Gastrocnemius medialis (tissue), 4 donors: ENCODE results near the gene ARHGAP15. TPM values are rescaled to one million over a fixed set of nuclear protein-coding genes. Genes with fewer than 3 reads are reported as not detected.
A peak's percentile ranks its signal among the peaks of the same experiment; 100 is the strongest.

Experiments used
- ATAC-seq, 2 donors: fragments of 150-250 bp; one replicate each; pipeline ENCODE4 v1.9.1; 2016
- DNase-seq, 2 donors: peaks; one replicate each; pipeline ENCODE4 v3.0.0-alpha.2; 2019
- H3K27ac ChIP-seq, 4 donors: fragments of 200-600 bp; sonication (generic); 1 replicate in 1 of 4; 2 replicates in 3 of 4; pipeline ENCODE4 v1.5.1; 2016 to 2018; ENCODE audit warnings: mild to moderate bottlenecking in 2 of 4, moderate library complexity in 1 of 4
- H3K27me3 ChIP-seq, 3 donors: fragments of 200-600 bp; sonication (generic) in 2 of 3; 1 replicate in 1 of 3; 2 replicates in 2 of 3; pipeline versions ENCODE4 v1.5.1 to v1.6.0; 2016 to 2019; ENCODE audit warnings: mild to moderate bottlenecking in 1 of 3, moderate library complexity in 1 of 3
- H3K36me3 ChIP-seq, 2 donors: fragments of 200-600 bp; sonication (generic) in 1 of 2; one replicate each; pipeline ENCODE4 v1.5.1; 2017 to 2018
- H3K4me1 ChIP-seq, 2 donors: fragments of 200-600 bp; sonication (generic) in 1 of 2; one replicate each; pipeline ENCODE4 v1.5.1; 2016 to 2017; ENCODE audit warnings: mild to moderate bottlenecking in 2 of 2
- H3K4me3 ChIP-seq, 4 donors: fragments of 200-600 bp; sonication (generic) in 3 of 4; 1 replicate in 1 of 4; 2 replicates in 3 of 4; pipeline ENCODE4 v1.5.1; 2016 to 2019; ENCODE audit warnings: mild to moderate bottlenecking in 2 of 4
- H3K9me3 ChIP-seq, 3 donors: fragments of 200-600 bp; sonication (generic) in 2 of 3; 1 replicate in 1 of 3; 2 replicates in 2 of 3; pipeline ENCODE4 v1.5.1; 2016 to 2019
- POLR2A ChIP-seq, 2 donors: fragments of 450-650 bp; IDR thresholded peaks; one replicate each; pipeline ENCODE4 v1.6.1; 2017; ENCODE audit warnings: antibody characterized with exemption in 2 of 2, mild to moderate bottlenecking in 2 of 2, moderate library complexity in 2 of 2
- in situ Hi-C, 4 donors: fragments of 200-750 bp; cut with MboI; loops; one replicate each; pipeline versions ENCODE4 v1.15.0 to v1.8.0; 2017; ENCODE audit warnings: low sequenced_read_pairs in 4 of 4
- intact Hi-C: fragments of 100-400 bp; cut with DNase I; formaldehyde crosslinking; loops from one replicate; pipeline ENCODE4 v1.15.1; 2023; ENCODE audit warnings: low total_unique reads
- total RNA-seq, 4 donors: library from RNA; depleted of rRNA; stranded (reverse); fragments of >200 nt; gene quantifications; one replicate each; pipeline versions ENCODE4 v1.1.0 to v1.2.3, GENCODE V29; 2016
- TF ChIP-seq, protein P1 (sequence below), 5 experiments: fragments of 450-650 bp in 3 of 5; fragments of 200-600 bp in 2 of 5; sonication (generic) in 2 of 5; IDR thresholded peaks in 4 of 5; conservative IDR thresholded peaks in 1 of 5; 1 replicate in 4 of 5; 2 replicates in 1 of 5; pipeline ENCODE4 v1.5.1; 2016 to 2019; ENCODE audit warnings: antibody characterized with exemption in 5 of 5, mild to moderate bottlenecking in 3 of 5, moderate library complexity in 3 of 5

The ARHGAP15 gene
- total RNA-seq, 4 donors from 2014 or later, result 1.2 to 3.2 (median 1.3) TPM; not detected in 1

DNA sequence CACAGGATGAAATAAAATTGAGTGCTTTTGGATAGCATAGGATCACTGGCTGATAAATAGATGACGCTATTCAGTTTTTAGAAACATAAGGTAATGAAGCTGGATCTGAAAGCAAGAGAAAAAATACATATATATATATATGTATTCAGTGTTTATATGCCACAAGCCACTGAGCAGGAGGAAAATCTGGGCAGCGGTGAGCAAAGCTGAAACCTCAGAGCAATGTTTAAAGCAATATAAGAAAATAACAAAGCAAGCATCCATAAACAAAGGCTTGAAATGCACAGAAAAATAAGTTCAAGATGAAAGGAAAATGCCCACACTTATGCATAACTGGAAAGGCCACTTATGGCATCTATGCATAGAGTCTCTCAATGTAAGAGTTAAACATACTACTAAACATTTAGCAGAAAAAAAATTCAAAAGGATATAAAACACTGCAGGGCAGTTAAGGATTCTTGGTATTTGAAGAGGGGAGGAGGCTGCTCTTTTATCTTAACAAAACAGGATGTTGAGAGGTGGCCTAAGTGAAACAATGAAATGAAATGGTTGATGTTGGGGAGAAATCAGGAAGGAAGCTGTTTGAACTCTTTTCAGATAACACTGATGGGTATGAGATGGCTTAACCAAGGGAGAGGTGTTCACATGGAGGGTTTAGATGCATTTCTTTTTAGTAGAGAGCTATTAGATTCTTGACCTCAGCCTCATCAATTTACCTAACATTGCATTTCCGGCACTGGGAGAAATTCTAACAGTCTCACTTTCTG lies 129.1 kb downstream of the ARHGAP15 start:
- Histone ChIP-seq H3K27me3 (no peaks in the 10 kb centered on the region), H3K4me3 (no peak overlapping the region), H3K4me1 (no peaks in the 10 kb centered on the region), H3K36me3 (no peaks in the 10 kb centered on the region), H3K9me3 (no peaks in the 10 kb centered on the region), H3K27ac (no peak overlapping the region)
- TF ChIP-seq, protein P1, sequence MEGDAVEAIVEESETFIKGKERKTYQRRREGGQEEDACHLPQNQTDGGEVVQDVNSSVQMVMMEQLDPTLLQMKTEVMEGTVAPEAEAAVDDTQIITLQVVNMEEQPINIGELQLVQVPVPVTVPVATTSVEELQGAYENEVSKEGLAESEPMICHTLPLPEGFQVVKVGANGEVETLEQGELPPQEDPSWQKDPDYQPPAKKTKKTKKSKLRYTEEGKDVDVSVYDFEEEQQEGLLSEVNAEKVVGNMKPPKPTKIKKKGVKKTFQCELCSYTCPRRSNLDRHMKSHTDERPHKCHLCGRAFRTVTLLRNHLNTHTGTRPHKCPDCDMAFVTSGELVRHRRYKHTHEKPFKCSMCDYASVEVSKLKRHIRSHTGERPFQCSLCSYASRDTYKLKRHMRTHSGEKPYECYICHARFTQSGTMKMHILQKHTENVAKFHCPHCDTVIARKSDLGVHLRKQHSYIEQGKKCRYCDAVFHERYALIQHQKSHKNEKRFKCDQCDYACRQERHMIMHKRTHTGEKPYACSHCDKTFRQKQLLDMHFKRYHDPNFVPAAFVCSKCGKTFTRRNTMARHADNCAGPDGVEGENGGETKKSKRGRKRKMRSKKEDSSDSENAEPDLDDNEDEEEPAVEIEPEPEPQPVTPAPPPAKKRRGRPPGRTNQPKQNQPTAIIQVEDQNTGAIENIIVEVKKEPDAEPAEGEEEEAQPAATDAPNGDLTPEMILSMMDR (IDR thresholded peaks at IDR 0.05 in 4 of 5, conservative IDR thresholded peaks at IDR 0.05 in 1 of 5), result no peak
- TF ChIP-seq POLR2A (IDR thresholded peaks at IDR 0.05), result no peak
- ATAC-seq, result no peak
- in situ Hi-C loops (no loop called here), intact Hi-C loops (loop anchor here (5.0 kb wide), 1 partner anchor 226 kb away; no protein-coding TSS in a partner anchor)
- no peak for DNase-seq

DNA sequence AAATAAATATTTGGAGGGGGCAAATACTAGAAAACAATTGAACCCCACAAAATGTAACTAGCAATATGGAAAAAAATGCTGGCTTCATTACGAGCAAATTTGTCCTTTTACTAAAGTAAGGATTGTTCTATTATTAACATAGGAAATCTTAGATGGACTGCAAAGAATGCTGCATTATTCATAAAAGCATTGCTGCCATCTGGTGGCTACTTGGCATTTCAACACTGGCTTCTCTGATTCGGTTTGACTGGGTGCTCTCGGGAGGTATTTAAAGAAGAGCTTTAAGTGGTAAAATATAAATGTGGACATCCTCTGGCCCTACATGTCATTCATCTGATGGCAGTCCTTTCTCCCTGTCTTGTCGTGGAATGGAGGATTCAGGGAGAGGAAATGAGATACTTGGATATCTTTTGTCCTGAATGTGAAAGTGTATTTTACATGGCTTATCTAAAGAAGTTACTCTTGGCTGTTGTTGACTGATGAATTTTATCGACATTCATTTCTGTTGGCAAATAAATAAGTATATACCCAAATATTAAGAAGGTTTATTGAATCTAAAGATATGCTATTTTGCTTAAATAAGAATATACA lies 130.2 kb downstream of the ARHGAP15 start:
- no peaks in the 10 kb centered on the region for H3K9me3 ChIP-seq
- no peak overlapping the region for H3K27ac ChIP-seq
- ATAC-seq (peak in 1 of 2 donors; percentile 63), DNase-seq (peak; percentile 6 to 27)
- no peaks in the 10 kb centered on the region for H3K36me3 ChIP-seq
- no peaks in the 10 kb centered on the region for H3K4me1 ChIP-seq
- in situ Hi-C loops, result no loop called here
- no peak overlapping the region for H3K4me3 ChIP-seq
- intact Hi-C loops, result loop anchor here (5.0 kb wide), 1 partner anchor 227 kb away; no protein-coding TSS in a partner anchor
- H3K27me3 ChIP-seq, result no peaks in the 10 kb centered on the region
- TF ChIP-seq POLR2A (IDR thresholded peaks at IDR 0.05), result no peak
- TF ChIP-seq, protein P1 (IDR thresholded peaks at IDR 0.05 in 4 of 5, conservative IDR thresholded peaks at IDR 0.05 in 1 of 5), result peak in 4 of 5 experiments; percentile 36 to 58 (median 44)

DNA sequence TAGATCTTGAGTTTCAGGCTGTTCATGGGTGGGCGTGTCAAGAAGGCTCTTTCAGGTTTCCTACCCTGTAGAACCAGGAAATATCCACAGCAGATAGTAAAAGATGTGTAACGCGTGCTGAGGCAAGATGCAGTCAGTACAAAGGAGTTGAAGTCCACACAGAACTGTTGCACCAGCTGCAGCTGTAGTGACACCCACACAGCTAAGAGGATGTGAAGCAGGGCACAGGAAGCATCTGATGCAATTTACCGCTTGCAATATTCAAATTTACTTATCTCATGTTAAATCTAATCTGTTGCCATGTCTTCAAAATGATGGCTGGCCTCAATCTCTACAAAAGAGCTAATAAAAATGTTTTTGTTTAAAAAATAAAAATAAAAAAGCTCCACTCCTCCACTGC lies 132.8 kb downstream of the ARHGAP15 start:
- Histone ChIP-seq H3K4me3 (no peak overlapping the region), H3K27ac (no peak overlapping the region), H3K9me3 (no peaks in the 10 kb centered on the region), H3K36me3 (no peaks in the 10 kb centered on the region), H3K4me1 (no peaks in the 10 kb centered on the region), H3K27me3 (no peaks in the 10 kb centered on the region)
- intact Hi-C loops (no loop called here), in situ Hi-C loops (no loop called here)
- DNase-seq, result peak in 1 of 2 donors; percentile 17
- TF ChIP-seq, protein P1 (IDR thresholded peaks at IDR 0.05 in 4 of 5, conservative IDR thresholded peaks at IDR 0.05 in 1 of 5), result no peak
- no peak for ATAC-seq

DNA sequence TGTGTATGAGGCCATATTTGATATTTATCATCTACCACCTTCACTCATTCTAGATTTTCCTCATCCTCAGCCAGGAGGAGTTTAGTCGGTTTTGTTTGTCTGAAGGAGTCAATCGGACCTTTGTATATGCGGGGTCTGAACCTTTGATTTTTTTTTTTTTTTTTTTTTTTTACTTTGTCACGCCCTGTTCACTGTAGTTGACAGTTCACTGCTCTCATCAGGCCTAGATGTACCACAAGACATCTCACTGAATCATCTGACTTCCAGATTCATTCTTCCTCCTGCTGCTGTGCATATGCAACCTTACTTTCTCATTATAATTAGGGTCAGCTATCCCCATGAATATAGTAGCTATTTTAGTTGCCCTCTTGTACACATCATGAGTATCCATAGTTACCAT lies 133.2 kb downstream of the ARHGAP15 start:
- TF ChIP-seq, protein P1 (IDR thresholded peaks at IDR 0.05 in 4 of 5, conservative IDR thresholded peaks at IDR 0.05 in 1 of 5), result no peak
- no peak for TF ChIP-seq POLR2A (IDR thresholded peaks at IDR 0.05)
- ATAC-seq (no peak), DNase-seq (no peak)
- H3K4me1 ChIP-seq, result no peaks in the 10 kb centered on the region
- no peaks in the 10 kb centered on the region for H3K27me3 ChIP-seq
- no peaks in the 10 kb centered on the region for H3K36me3 ChIP-seq
- H3K9me3 ChIP-seq, result no peaks in the 10 kb centered on the region
- H3K27ac ChIP-seq, result no peak overlapping the region
- no peak overlapping the region for H3K4me3 ChIP-seq
- intact Hi-C loops (no loop called here), in situ Hi-C loops (no loop called here)
